ENCODE results near the gene RAP1GAP.

RAP1GAP gene

GRCh38 chr1:21605012-21605715 is 64.0 kb downstream of the RAP1GAP start:
- Histone ChIP-seq H3K36me3 (ENCODE audit: control insufficient read depth, insufficient read depth, low read length) (no peaks in the 10 kb centered on the region), H3K4me1 (ENCODE audit: control insufficient read depth, insufficient read depth, low read length) (peaks cover 10% of the 10 kb centered on the region), H3K9ac (ENCODE audit: low read length) (no peak overlapping the region), H3K4me3 (ENCODE audit: low read length) (no peak overlapping the region), H3K27me3 (ENCODE audit: control insufficient read depth, insufficient read depth, low read length) (no peaks in the 10 kb centered on the region), H3K9me3 (ENCODE audit: control insufficient read depth, low read length) (no peaks in the 10 kb centered on the region)

GRCh38 chr1:21604208-21604957 is 64.8 kb downstream of the RAP1GAP start:
- no peak overlapping the region for H3K4me3 ChIP-seq (ENCODE audit: low read length)
- H3K36me3 ChIP-seq (ENCODE audit: control insufficient read depth, insufficient read depth, low read length), result no peaks in the 10 kb centered on the region

GRCh38 chr1:21603177-21604138 is 65.7 kb downstream of the RAP1GAP start:
- no peak overlapping the region for H3K4me3 ChIP-seq (ENCODE audit: low read length)
- no peaks in the 10 kb centered on the region for H3K36me3 ChIP-seq (ENCODE audit: control insufficient read depth, insufficient read depth, low read length)
- H3K4me1 ChIP-seq (ENCODE audit: control insufficient read depth, insufficient read depth, low read length), result peaks cover 10% of the 10 kb centered on the region
- no peaks in the 10 kb centered on the region for H3K27me3 ChIP-seq (ENCODE audit: control insufficient read depth, insufficient read depth, low read length)
- H3K9ac ChIP-seq (ENCODE audit: low read length), result no peak overlapping the region
- no peaks in the 10 kb centered on the region for H3K9me3 ChIP-seq (ENCODE audit: control insufficient read depth, low read length)

More at GRCh38 chr1:21604208-21604957, 64.8 kb downstream of the RAP1GAP start:
- H3K9me3 ChIP-seq (ENCODE audit: control insufficient read depth, low read length), result no peaks in the 10 kb centered on the region
- H3K9ac ChIP-seq (ENCODE audit: low read length), result no peak overlapping the region
- no peaks in the 10 kb centered on the region for H3K27me3 ChIP-seq (ENCODE audit: control insufficient read depth, insufficient read depth, low read length)
- peaks cover 10% of the 10 kb centered on the region for H3K4me1 ChIP-seq (ENCODE audit: control insufficient read depth, insufficient read depth, low read length)

- Histone ChIP-seq H3K36me3 (ENCODE audit: control insufficient read depth, insufficient read depth, low read length) (no peaks in the 10 kb centered on the region), H3K27me3 (ENCODE audit: control insufficient read depth, insufficient read depth, low read length) (no peaks in the 10 kb centered on the region), H3K4me1 (ENCODE audit: control insufficient read depth, insufficient read depth, low read length) (no peaks in the 10 kb centered on the region), H3K9ac (ENCODE audit: low read length) (no peak overlapping the region), H3K4me3 (ENCODE audit: low read length) (no peak overlapping the region), H3K9me3 (ENCODE audit: control insufficient read depth, low read length) (no peaks in the 10 kb centered on the region)
Observed at GRCh38 chr1:21601278-21602048, 67.7 kb downstream of the RAP1GAP start.

- H3K4me1 ChIP-seq (ENCODE audit: control insufficient read depth, insufficient read depth, low read length), result no peaks in the 10 kb centered on the region
- no peak overlapping the region for H3K4me3 ChIP-seq (ENCODE audit: low read length)
- no peaks in the 10 kb centered on the region for H3K27me3 ChIP-seq (ENCODE audit: control insufficient read depth, insufficient read depth, low read length)
- H3K9ac ChIP-seq (ENCODE audit: low read length), result no peak overlapping the region
- no peaks in the 10 kb centered on the region for H3K36me3 ChIP-seq (ENCODE audit: control insufficient read depth, insufficient read depth, low read length)
- H3K9me3 ChIP-seq (ENCODE audit: control insufficient read depth, low read length), result no peaks in the 10 kb centered on the region
Observed at GRCh38 chr1:21599402-21599801, 69.8 kb downstream of the RAP1GAP start.

GRCh38 chr1:21598904-21599303 is 70.3 kb downstream of the RAP1GAP start:
- no peak overlapping the region for H3K4me3 ChIP-seq (ENCODE audit: low read length)
- no peak overlapping the region for H3K9ac ChIP-seq (ENCODE audit: low read length)
- no peaks in the 10 kb centered on the region for H3K36me3 ChIP-seq (ENCODE audit: control insufficient read depth, insufficient read depth, low read length)
- H3K9me3 ChIP-seq (ENCODE audit: control insufficient read depth, low read length), result no peaks in the 10 kb centered on the region
- no peaks in the 10 kb centered on the region for H3K4me1 ChIP-seq (ENCODE audit: control insufficient read depth, insufficient read depth, low read length)
- H3K27me3 ChIP-seq (ENCODE audit: control insufficient read depth, insufficient read depth, low read length), result no peaks in the 10 kb centered on the region

- H3K27me3 ChIP-seq (ENCODE audit: control insufficient read depth, insufficient read depth, low read length), result no peaks in the 10 kb centered on the region
- no peaks in the 10 kb centered on the region for H3K4me1 ChIP-seq (ENCODE audit: control insufficient read depth, insufficient read depth, low read length)
- H3K4me3 ChIP-seq (ENCODE audit: low read length), result no peak overlapping the region
- H3K36me3 ChIP-seq (ENCODE audit: control insufficient read depth, insufficient read depth, low read length), result no peaks in the 10 kb centered on the region
- no peaks in the 10 kb centered on the region for H3K9me3 ChIP-seq (ENCODE audit: control insufficient read depth, low read length)
- no peak overlapping the region for H3K9ac ChIP-seq (ENCODE audit: low read length)
Observed at GRCh38 chr1:21598417-21598816, 70.7 kb downstream of the RAP1GAP start.

- no peaks in the 10 kb centered on the region for H3K27me3 ChIP-seq (ENCODE audit: control insufficient read depth, insufficient read depth, low read length)
- H3K4me3 ChIP-seq (ENCODE audit: low read length), result no peak overlapping the region
- no peaks in the 10 kb centered on the region for H3K36me3 ChIP-seq (ENCODE audit: control insufficient read depth, insufficient read depth, low read length)
- no peaks in the 10 kb centered on the region for H3K4me1 ChIP-seq (ENCODE audit: control insufficient read depth, insufficient read depth, low read length)
- H3K9ac ChIP-seq (ENCODE audit: low read length), result no peak overlapping the region
- H3K9me3 ChIP-seq (ENCODE audit: control insufficient read depth, low read length), result no peaks in the 10 kb centered on the region
Observed at GRCh38 chr1:21597753-21598152, 71.4 kb downstream of the RAP1GAP start.

- no peak overlapping the region for H3K4me3 ChIP-seq (ENCODE audit: low read length)
- no peak overlapping the region for H3K9ac ChIP-seq (ENCODE audit: low read length)
Observed at GRCh38 chr1:21596628-21597027, 72.5 kb downstream of the RAP1GAP start.

GRCh38 chr1:21596174-21596573 is 73.0 kb downstream of the RAP1GAP start:
- Histone ChIP-seq H3K36me3 (ENCODE audit: control insufficient read depth, insufficient read depth, low read length) (no peaks in the 10 kb centered on the region), H3K4me3 (ENCODE audit: low read length) (no peak overlapping the region), H3K27me3 (ENCODE audit: control insufficient read depth, insufficient read depth, low read length) (peaks cover 11% of the 10 kb centered on the region), H3K9me3 (ENCODE audit: control insufficient read depth, low read length) (no peaks in the 10 kb centered on the region), H3K4me1 (ENCODE audit: control insufficient read depth, insufficient read depth, low read length) (no peaks in the 10 kb centered on the region), H3K9ac (ENCODE audit: low read length) (no peak overlapping the region)

More at GRCh38 chr1:21596628-21597027, 72.5 kb downstream of the RAP1GAP start:
- peaks cover 7% of the 10 kb centered on the region for H3K27me3 ChIP-seq (ENCODE audit: control insufficient read depth, insufficient read depth, low read length)
- no peaks in the 10 kb centered on the region for H3K9me3 ChIP-seq (ENCODE audit: control insufficient read depth, low read length)
- H3K36me3 ChIP-seq (ENCODE audit: control insufficient read depth, insufficient read depth, low read length), result no peaks in the 10 kb centered on the region
- no peaks in the 10 kb centered on the region for H3K4me1 ChIP-seq (ENCODE audit: control insufficient read depth, insufficient read depth, low read length)
